H1 (cell line): Measurements from ENCODE around the gene PRDM5. TPM values are rescaled to one million over a fixed set of nuclear protein-coding genes. Genes with fewer than 3 reads are reported as not detected.

Experiments
- KDM5A ChIP-seq: fragments of 200-600 bp; IDR thresholded peaks from 2 replicates; pipeline ENCODE4 v1.7.1; 2012; ENCODE audit warnings: mild to moderate bottlenecking, low read length, inconsistent platforms, mixed read lengths
- POU5F1 ChIP-seq: IDR thresholded peaks from 2 replicates; pipeline ENCODE4 v1.6.1; 2011; ENCODE audit warnings: low read depth, mild to moderate bottlenecking, low read length, moderate library complexity
- polyA plus RNA-seq, 7 experiments: library from polyadenylated mRNA; depleted of rRNA in 3 of 7; stranded (reverse) in 5 of 7; unstranded in 2 of 7; fragments of >200 nt in 5 of 7; fragments of 200-250 nt in 2 of 7; gene quantifications; 1 replicate in 5 of 7; 2 replicates in 1 of 7; 4 replicates in 1 of 7; pipeline versions ENCODE4 v1.2.1 to v1.2.3, GENCODE V29; 2011 to 2013; ENCODE audit warnings: missing spikeins in 2 of 7, mixed read lengths in 2 of 7
- total RNA-seq: library from RNA; stranded (reverse); fragmentation: NEBNext Ultra II Directional; extraction: Animal tissue kit (Norgen Biotek cat#: 25700); gene quantifications from 2 replicates; pipeline ENCODE4 v1.2.1, GENCODE V29; 2021

Gene PRDM5
- total and polyA plus RNA-seq, 2 of the 8 experiments (the other 6 are each of a cell fraction or from before 2014, with no cell fraction given), result 8.2 to 23.4 TPM

DNA sequence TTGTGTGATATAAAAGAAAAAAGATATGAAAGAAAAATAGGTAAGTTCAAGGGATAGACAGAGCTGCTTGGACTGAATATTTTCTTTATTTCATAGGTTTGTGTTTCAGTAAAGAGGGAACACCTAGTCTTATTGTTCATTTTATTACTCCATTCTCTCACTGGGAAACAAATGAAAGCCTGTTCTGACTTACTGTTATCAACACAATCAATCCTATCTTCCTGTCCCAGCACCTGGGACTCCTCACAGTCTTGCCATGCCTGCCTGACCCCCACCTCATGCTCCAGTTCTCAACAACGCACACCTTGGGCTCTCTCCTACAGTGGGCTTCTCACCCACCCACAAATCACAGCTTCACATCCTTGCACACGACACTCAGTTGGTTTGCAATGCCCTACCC, 189.5 kb downstream of the PRDM5 start (continued):
- no peak for TF ChIP-seq POU5F1
- TF ChIP-seq KDM5A, result no peak
- TF ChIP-seq, all 59 proteins: peak for 0
